ENCODE measurements around the gene SOX6. TPM values are rescaled to one million over a fixed set of nuclear protein-coding genes. Genes with fewer than 3 reads are reported as not detected.

The SOX6 gene
- total RNA-seq, 1 experiment from 2014 or later: 0.21 TPM

GRCh38 chr11:15987046-15987445 is 369.3 kb downstream of the SOX6 start:
- H3K4me1 ChIP-seq (ENCODE audit: control insufficient read depth, insufficient read depth, low read length): no peaks in the 10 kb centered on the region
- ChIA-PET POLR2A (no interaction called here), CTCF (no interaction called here)
- DNase-seq (ENCODE audit: low read depth, low spot score) (no peak), ATAC-seq (no peak)
- in situ Hi-C loops (cut with HindIII; ENCODE audit: low pct_unique_long_range_greater_than_20kb, low sequenced_read_pairs) (no loop called here), intact Hi-C loops (cut with micrococcal nuclease; ENCODE audit: unreplicated experiment) (no loop called here)
- no peaks in the 10 kb centered on the region for H3K36me3 ChIP-seq (ENCODE audit: control insufficient read depth, insufficient read depth, low read length)
- no TSS peak for BruUV-seq (replicated peaks)
- H3K27me3 ChIP-seq (ENCODE audit: control insufficient read depth, insufficient read depth, low read length): no peaks in the 10 kb centered on the region
- H3K4me3 ChIP-seq (ENCODE audit: low read depth in 2 of 2, low read length in 2 of 2): no peak overlapping the region
- H3K9me3 ChIP-seq (ENCODE audit: control insufficient read depth, insufficient read depth, low read depth, low read length): no peaks in the 10 kb centered on the region
- no peak overlapping the region for H3K27ac ChIP-seq (ENCODE audit: low read length)
- TF ChIP-seq POLR2AphosphoS5 (IDR thresholded peaks at IDR 0.05; ENCODE audit: low read depth, low read length): no peak
- no peak for TF ChIP-seq SIN3A (IDR thresholded peaks at IDR 0.05; ENCODE audit: borderline replicate concordance, insufficient read depth, low read depth, low read length)
- no peak for TF ChIP-seq TCF7L2 (IDR thresholded peaks at IDR 0.05; ENCODE audit: low read depth, low read length)
- TF ChIP-seq, protein P1, sequence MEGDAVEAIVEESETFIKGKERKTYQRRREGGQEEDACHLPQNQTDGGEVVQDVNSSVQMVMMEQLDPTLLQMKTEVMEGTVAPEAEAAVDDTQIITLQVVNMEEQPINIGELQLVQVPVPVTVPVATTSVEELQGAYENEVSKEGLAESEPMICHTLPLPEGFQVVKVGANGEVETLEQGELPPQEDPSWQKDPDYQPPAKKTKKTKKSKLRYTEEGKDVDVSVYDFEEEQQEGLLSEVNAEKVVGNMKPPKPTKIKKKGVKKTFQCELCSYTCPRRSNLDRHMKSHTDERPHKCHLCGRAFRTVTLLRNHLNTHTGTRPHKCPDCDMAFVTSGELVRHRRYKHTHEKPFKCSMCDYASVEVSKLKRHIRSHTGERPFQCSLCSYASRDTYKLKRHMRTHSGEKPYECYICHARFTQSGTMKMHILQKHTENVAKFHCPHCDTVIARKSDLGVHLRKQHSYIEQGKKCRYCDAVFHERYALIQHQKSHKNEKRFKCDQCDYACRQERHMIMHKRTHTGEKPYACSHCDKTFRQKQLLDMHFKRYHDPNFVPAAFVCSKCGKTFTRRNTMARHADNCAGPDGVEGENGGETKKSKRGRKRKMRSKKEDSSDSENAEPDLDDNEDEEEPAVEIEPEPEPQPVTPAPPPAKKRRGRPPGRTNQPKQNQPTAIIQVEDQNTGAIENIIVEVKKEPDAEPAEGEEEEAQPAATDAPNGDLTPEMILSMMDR (IDR thresholded peaks at IDR 0.05): no peak
- TF ChIP-seq, protein P2, sequence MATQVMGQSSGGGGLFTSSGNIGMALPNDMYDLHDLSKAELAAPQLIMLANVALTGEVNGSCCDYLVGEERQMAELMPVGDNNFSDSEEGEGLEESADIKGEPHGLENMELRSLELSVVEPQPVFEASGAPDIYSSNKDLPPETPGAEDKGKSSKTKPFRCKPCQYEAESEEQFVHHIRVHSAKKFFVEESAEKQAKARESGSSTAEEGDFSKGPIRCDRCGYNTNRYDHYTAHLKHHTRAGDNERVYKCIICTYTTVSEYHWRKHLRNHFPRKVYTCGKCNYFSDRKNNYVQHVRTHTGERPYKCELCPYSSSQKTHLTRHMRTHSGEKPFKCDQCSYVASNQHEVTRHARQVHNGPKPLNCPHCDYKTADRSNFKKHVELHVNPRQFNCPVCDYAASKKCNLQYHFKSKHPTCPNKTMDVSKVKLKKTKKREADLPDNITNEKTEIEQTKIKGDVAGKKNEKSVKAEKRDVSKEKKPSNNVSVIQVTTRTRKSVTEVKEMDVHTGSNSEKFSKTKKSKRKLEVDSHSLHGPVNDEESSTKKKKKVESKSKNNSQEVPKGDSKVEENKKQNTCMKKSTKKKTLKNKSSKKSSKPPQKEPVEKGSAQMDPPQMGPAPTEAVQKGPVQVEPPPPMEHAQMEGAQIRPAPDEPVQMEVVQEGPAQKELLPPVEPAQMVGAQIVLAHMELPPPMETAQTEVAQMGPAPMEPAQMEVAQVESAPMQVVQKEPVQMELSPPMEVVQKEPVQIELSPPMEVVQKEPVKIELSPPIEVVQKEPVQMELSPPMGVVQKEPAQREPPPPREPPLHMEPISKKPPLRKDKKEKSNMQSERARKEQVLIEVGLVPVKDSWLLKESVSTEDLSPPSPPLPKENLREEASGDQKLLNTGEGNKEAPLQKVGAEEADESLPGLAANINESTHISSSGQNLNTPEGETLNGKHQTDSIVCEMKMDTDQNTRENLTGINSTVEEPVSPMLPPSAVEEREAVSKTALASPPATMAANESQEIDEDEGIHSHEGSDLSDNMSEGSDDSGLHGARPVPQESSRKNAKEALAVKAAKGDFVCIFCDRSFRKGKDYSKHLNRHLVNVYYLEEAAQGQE (IDR thresholded peaks at IDR 0.05; ENCODE audit: insufficient read depth in 1 of 2, low read depth in 2 of 2, low read length in 1 of 2): no peak

DNA sequence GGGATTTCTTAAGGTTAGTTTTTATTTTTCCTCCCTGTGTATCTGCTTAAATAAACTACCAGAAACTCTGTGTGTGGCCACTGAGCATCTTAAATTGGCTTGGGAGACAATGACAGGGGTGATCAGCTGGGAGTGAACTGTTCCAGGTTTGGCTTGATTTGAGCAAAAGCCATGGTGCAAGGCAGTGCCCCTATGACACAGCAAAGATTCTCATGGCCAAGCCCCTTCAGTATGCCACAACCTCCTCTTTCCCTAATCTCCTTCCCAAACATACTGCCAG is 370.5 kb downstream of the SOX6 start:
- Histone ChIP-seq H3K36me3 (ENCODE audit: control insufficient read depth, insufficient read depth, low read length) (no peaks in the 10 kb centered on the region), H3K9me3 (ENCODE audit: control insufficient read depth, insufficient read depth, low read depth, low read length) (no peaks in the 10 kb centered on the region), H3K4me3 (ENCODE audit: low read depth in 2 of 2, low read length in 2 of 2) (no peak overlapping the region), H3K27ac (ENCODE audit: low read length) (no peak overlapping the region), H3K4me1 (ENCODE audit: control insufficient read depth, insufficient read depth, low read length) (no peaks in the 10 kb centered on the region), H3K27me3 (ENCODE audit: control insufficient read depth, insufficient read depth, low read length) (no peaks in the 10 kb centered on the region)
- ATAC-seq: no peak
- intact Hi-C loops (cut with micrococcal nuclease; ENCODE audit: unreplicated experiment) (no loop called here), in situ Hi-C loops (cut with HindIII; ENCODE audit: low pct_unique_long_range_greater_than_20kb, low sequenced_read_pairs) (no loop called here)
- TF ChIP-seq TCF7L2 (IDR thresholded peaks at IDR 0.05; ENCODE audit: low read depth, low read length): no peak
- TF ChIP-seq, protein P1 (IDR thresholded peaks at IDR 0.05): no peak
- TF ChIP-seq, protein P2 (IDR thresholded peaks at IDR 0.05; ENCODE audit: insufficient read depth in 1 of 2, low read depth in 2 of 2, low read length in 1 of 2): no peak
- no peak for TF ChIP-seq SIN3A (IDR thresholded peaks at IDR 0.05; ENCODE audit: borderline replicate concordance, insufficient read depth, low read depth, low read length)
- TF ChIP-seq POLR2AphosphoS5 (IDR thresholded peaks at IDR 0.05; ENCODE audit: low read depth, low read length): no peak
- POLR2A ChIA-PET: no interaction called here
- CTCF ChIA-PET: no interaction called here
- BruUV-seq (replicated peaks): no TSS peak
- DNase-seq (ENCODE audit: low read depth, low spot score): no peak
